ENCODE measurements around the gene CLDN5.

DNA sequence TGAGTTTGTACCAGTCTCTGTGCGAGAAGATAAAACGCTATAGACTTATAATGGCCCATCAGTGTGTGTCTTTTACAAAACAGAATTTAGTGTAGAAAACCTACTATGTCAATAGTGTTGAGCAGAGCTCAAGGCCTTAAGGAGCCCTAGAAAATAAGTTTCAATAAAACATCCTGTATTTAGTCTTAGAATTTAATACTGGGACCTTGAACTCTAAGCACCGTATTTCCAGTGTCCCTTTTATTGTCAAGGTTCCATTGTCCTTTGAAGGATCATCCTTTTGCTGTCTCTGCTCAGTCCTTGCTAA, 27.9 kb downstream of the CLDN5 start:
- no peak for TF ChIP-seq EZH2 (IDR thresholded peaks at IDR 0.05; ENCODE audit: borderline replicate concordance, insufficient read depth, low read depth, low read length, poor library complexity, severe bottlenecking)
- TF ChIP-seq, protein P1, sequence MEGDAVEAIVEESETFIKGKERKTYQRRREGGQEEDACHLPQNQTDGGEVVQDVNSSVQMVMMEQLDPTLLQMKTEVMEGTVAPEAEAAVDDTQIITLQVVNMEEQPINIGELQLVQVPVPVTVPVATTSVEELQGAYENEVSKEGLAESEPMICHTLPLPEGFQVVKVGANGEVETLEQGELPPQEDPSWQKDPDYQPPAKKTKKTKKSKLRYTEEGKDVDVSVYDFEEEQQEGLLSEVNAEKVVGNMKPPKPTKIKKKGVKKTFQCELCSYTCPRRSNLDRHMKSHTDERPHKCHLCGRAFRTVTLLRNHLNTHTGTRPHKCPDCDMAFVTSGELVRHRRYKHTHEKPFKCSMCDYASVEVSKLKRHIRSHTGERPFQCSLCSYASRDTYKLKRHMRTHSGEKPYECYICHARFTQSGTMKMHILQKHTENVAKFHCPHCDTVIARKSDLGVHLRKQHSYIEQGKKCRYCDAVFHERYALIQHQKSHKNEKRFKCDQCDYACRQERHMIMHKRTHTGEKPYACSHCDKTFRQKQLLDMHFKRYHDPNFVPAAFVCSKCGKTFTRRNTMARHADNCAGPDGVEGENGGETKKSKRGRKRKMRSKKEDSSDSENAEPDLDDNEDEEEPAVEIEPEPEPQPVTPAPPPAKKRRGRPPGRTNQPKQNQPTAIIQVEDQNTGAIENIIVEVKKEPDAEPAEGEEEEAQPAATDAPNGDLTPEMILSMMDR (IDR thresholded peaks at IDR 0.05), result no peak
